ENCODE results near the gene ZP2.

The ZP2 gene

GRCh38 chr16:21217121-21217520 is 5.7 kb upstream of the ZP2 start:
- no peak overlapping the region for H3K4me3 ChIP-seq (ENCODE audit: low read depth, low read length)

GRCh38 chr16:21214086-21214485 is 2.7 kb upstream of the ZP2 start:
- TF ChIP-seq CTCF (IDR thresholded peaks at IDR 0.05; ENCODE audit: borderline replicate concordance, insufficient read depth, low read depth, low read length), result no peak
- no peak overlapping the region for H3K4me3 ChIP-seq (ENCODE audit: low read depth, low read length)

More at GRCh38 chr16:21217121-21217520, 5.7 kb upstream of the ZP2 start:
- no peak for TF ChIP-seq CTCF (IDR thresholded peaks at IDR 0.05; ENCODE audit: borderline replicate concordance, insufficient read depth, low read depth, low read length)

GRCh38 chr16:21208446-21209230 is 2.7 kb downstream of the ZP2 start:
- TF ChIP-seq CTCF (IDR thresholded peaks at IDR 0.05; ENCODE audit: borderline replicate concordance, insufficient read depth, low read depth, low read length), result no peak
- no peak overlapping the region for H3K4me3 ChIP-seq (ENCODE audit: low read depth, low read length)

- no peak for TF ChIP-seq CTCF (IDR thresholded peaks at IDR 0.05; ENCODE audit: borderline replicate concordance, insufficient read depth, low read depth, low read length)
- H3K4me3 ChIP-seq (ENCODE audit: low read depth, low read length), result no peak overlapping the region
Measured at GRCh38 chr16:21206550-21206949, 4.8 kb downstream of the ZP2 start.

- no peak overlapping the region for H3K4me3 ChIP-seq (ENCODE audit: low read depth, low read length)
- no peak for TF ChIP-seq CTCF (IDR thresholded peaks at IDR 0.05; ENCODE audit: borderline replicate concordance, insufficient read depth, low read depth, low read length)
Measured at GRCh38 chr16:21205303-21205702, 6.1 kb downstream of the ZP2 start.

- no peak for TF ChIP-seq CTCF (IDR thresholded peaks at IDR 0.05; ENCODE audit: borderline replicate concordance, insufficient read depth, low read depth, low read length)
- H3K4me3 ChIP-seq (ENCODE audit: low read depth, low read length), result no peak overlapping the region
Measured at GRCh38 chr16:21203155-21203797, 8.1 kb downstream of the ZP2 start.
